H1 (cell line): ENCODE measurements around the gene PIGU. TPM values are rescaled to one million over a fixed set of nuclear protein-coding genes. Genes with fewer than 3 reads are reported as not detected.

Experiments
- FOSL1 ChIP-seq: IDR thresholded peaks from 2 replicates; pipeline ENCODE4 v1.6.1; 2011; ENCODE audit warnings: mild to moderate bottlenecking, low read depth, low read length, moderate library complexity; ENCODE audit not compliant: insufficient read depth
- GABPA ChIP-seq: IDR thresholded peaks from 2 replicates; pipeline ENCODE4 v1.6.1; 2011; ENCODE audit warnings: mild to moderate bottlenecking, low read length, moderate library complexity, borderline replicate concordance; ENCODE audit not compliant: insufficient read depth
- JUN ChIP-seq: IDR thresholded peaks from 2 replicates; pipeline ENCODE4 v1.6.1; 2011; ENCODE audit warnings: low read depth, mild to moderate bottlenecking, improper control_type of control experiment, low read length
- NRF1 ChIP-seq: IDR thresholded peaks from 2 replicates; pipeline ENCODE4 v1.6.1; 2011; ENCODE audit warnings: mild to moderate bottlenecking, low read depth, low read length, improper control_type of control experiment
- polyA plus RNA-seq, 7 experiments: library from polyadenylated mRNA; depleted of rRNA in 3 of 7; stranded (reverse) in 5 of 7; unstranded in 2 of 7; fragments of >200 nt in 5 of 7; fragments of 200-250 nt in 2 of 7; gene quantifications; 1 replicate in 5 of 7; 2 replicates in 1 of 7; 4 replicates in 1 of 7; pipeline versions ENCODE4 v1.2.1 to v1.2.3, GENCODE V29; 2011 to 2013; ENCODE audit warnings: missing spikeins in 2 of 7, mixed read lengths in 2 of 7
- total RNA-seq: library from RNA; stranded (reverse); fragmentation: NEBNext Ultra II Directional; extraction: Animal tissue kit (Norgen Biotek cat#: 25700); gene quantifications from 2 replicates; pipeline ENCODE4 v1.2.1, GENCODE V29; 2021

The PIGU gene
- total and polyA plus RNA-seq, 2 of the 8 experiments (the other 6 are each of a cell fraction or from before 2014, with no cell fraction given), result 28.3 to 117 TPM

DNA sequence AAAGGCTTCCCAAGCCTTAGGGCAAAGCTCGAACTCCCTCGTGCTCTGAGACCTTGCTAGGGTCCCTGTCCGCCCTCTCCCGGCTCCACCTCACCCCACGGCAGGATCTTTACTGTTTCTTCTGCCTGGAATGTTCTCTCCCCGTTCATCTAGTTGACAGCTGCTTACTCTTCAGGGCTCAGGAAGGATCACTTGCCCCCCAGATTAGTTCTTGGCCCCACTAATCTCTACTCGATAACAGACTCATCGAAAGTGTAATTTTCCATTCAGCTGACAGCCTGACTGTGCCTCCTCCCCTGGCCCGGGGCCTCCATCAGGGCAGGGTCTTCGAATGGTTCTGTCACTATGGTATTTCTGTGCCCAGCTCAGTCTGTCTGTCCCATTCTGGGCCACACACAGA, 115.2 kb downstream of the PIGU start (continued):
- no peak for TF ChIP-seq GABPA
- no peak for TF ChIP-seq NRF1
- TF ChIP-seq FOSL1, result no peak
- no peak for TF ChIP-seq JUN
